DND-41 (cell line): ENCODE data around the gene RGS19.

Experiments
- ATAC-seq: fragments of 200-7000 bp; cut with Tn5 transposase; 3 replicates; pipeline ENCODE4 v1.9.1; 2021; ENCODE audit warnings: low read depth; ENCODE audit not compliant: insufficient read depth
- DNase-seq: peaks from one replicate; pipeline ENCODE4 v3.0.0-alpha.2; 2020
- H2AFZ ChIP-seq: 2 replicates; pipeline ENCODE4 v1.6.0; 2012; ENCODE audit warnings: low read depth, low read length
- H3K27ac ChIP-seq: 2 replicates; pipeline ENCODE4 v1.5.1; 2012; ENCODE audit warnings: low read length, inconsistent platforms
- H3K27me3 ChIP-seq: fragments of 200-600 bp; sonication (generic); 2 replicates; pipeline ENCODE4 v1.6.0; 2012; ENCODE audit warnings: low read length, mild to moderate bottlenecking, inconsistent platforms; ENCODE audit not compliant: insufficient read depth, poor library complexity
- H3K36me3 ChIP-seq: 2 replicates; pipeline ENCODE4 v1.5.1; 2012; ENCODE audit warnings: low read length, inconsistent platforms; ENCODE audit not compliant: insufficient read depth
- H3K4me1 ChIP-seq: 2 replicates; pipeline ENCODE4 v1.5.1; 2012; ENCODE audit warnings: mild to moderate bottlenecking, low read length; ENCODE audit not compliant: insufficient read depth
- H3K4me2 ChIP-seq: 2 replicates; pipeline ENCODE4 v1.6.0; 2012; ENCODE audit warnings: mild to moderate bottlenecking, moderate library complexity, low read length, inconsistent platforms; ENCODE audit not compliant: insufficient read depth
- H3K4me3 ChIP-seq, 2 experiments: fragments of 200-600 bp in 1 of 2; shearing (Covaris generic) in 1 of 2; 2 replicates each; pipeline ENCODE4 v1.5.1; 2012 to 2016; ENCODE audit warnings: inconsistent platforms in 2 of 2, low read length in 2 of 2, mild to moderate bottlenecking in 2 of 2, low read depth in 1 of 2, moderate library complexity in 1 of 2
- H3K79me2 ChIP-seq: 2 replicates; pipeline ENCODE4 v1.6.0; 2012; ENCODE audit warnings: low read length, inconsistent platforms; ENCODE audit not compliant: insufficient read depth
- H3K9ac ChIP-seq: 2 replicates; pipeline ENCODE4 v1.6.0; 2012; ENCODE audit warnings: low read depth, mild to moderate bottlenecking, inconsistent platforms, low read length, moderate library complexity
- H3K9me3 ChIP-seq: 2 replicates; pipeline ENCODE4 v1.5.1; 2012; ENCODE audit warnings: low read length, moderate library complexity, mild to moderate bottlenecking, inconsistent platforms; ENCODE audit not compliant: insufficient read depth, severe bottlenecking
- H4K20me1 ChIP-seq: 2 replicates; pipeline ENCODE4 v1.6.0; 2012; ENCODE audit warnings: low read length; ENCODE audit not compliant: insufficient read depth
- CTCF ChIP-seq: IDR thresholded peaks from 2 replicates; pipeline ENCODE4 v1.5.1; 2012; ENCODE audit warnings: borderline replicate concordance, low read length, moderate library complexity, mild to moderate bottlenecking; ENCODE audit not compliant: poor library complexity, severe bottlenecking; ENCODE audit errors: extremely low read depth
- EZH2 ChIP-seq: IDR thresholded peaks from 3 replicates; pipeline ENCODE4 v1.6.1; 2012; ENCODE audit warnings: borderline replicate concordance, low read depth, mild to moderate bottlenecking, moderate library complexity, low read length, inconsistent platforms; ENCODE audit not compliant: severe bottlenecking

The RGS19 gene

DNA sequence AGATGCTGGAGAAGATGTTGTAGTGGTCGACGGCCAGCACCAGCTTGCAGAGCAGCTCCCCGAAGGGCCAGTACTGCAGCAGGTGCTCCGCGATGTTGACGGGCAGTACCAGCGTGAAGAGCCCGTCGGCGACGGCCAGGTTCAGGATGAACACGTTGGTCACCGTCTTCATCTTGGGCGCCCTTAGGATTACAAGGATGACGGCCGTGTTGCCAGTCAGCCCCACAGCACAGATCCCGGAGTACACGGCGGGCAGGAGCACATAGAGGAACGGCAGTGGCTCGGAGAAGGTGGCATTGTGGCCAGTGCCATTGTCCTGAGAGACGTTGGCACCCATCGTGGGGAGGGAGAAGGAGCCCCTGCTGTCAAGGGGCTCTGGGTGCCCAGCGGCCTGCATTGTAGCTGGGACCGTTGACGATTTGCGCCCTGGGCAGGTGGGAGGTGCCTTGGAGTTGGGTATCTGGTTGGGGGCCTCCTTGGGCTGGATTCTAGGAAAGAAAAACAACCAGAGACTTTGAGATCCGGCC, 27.2 kb upstream of the RGS19 start:
- ATAC-seq (no peak), DNase-seq (no peak)
- no peak overlapping the region for H2AFZ ChIP-seq
- H4K20me1 ChIP-seq, result peaks cover 10% of the 10 kb centered on the region; the same call in 1 of the 2 replicates
- no peak for TF ChIP-seq EZH2
- no peak for TF ChIP-seq CTCF
- no peak overlapping the region for H3K4me2 ChIP-seq
- no peaks in the 10 kb centered on the region for H3K9me3 ChIP-seq
- no peaks in the 10 kb centered on the region for H3K79me2 ChIP-seq
- no peak overlapping the region for H3K9ac ChIP-seq
- H3K4me1 ChIP-seq, result peaks cover 9% of the 10 kb centered on the region
- H3K4me3 ChIP-seq, result no peak overlapping the region
- no peaks in the 10 kb centered on the region for H3K36me3 ChIP-seq
- peaks cover 17% of the 10 kb centered on the region for H3K27me3 ChIP-seq
- H3K27ac ChIP-seq, result no peak overlapping the region

- Histone ChIP-seq H3K4me2 (no peak overlapping the region), H3K27me3 (peaks cover 22% of the 10 kb centered on the region), H3K36me3 (no peaks in the 10 kb centered on the region), H3K4me3 (no peak overlapping the region), H3K27ac (no peak overlapping the region), H3K9me3 (no peaks in the 10 kb centered on the region), H2AFZ (no peak overlapping the region), H4K20me1 (peaks cover 15% of the 10 kb centered on the region; the same call in 1 of the 2 replicates), H3K79me2 (no peaks in the 10 kb centered on the region), H3K9ac (no peak overlapping the region), H3K4me1 (peaks cover 9% of the 10 kb centered on the region)
- DNase-seq, result no peak
- ATAC-seq, result no peak
- TF ChIP-seq CTCF (no peak), EZH2 (no peak)
Measured at GRCh38 chr20:64105846-64106434, 26.6 kb upstream of the RGS19 start.

DNA sequence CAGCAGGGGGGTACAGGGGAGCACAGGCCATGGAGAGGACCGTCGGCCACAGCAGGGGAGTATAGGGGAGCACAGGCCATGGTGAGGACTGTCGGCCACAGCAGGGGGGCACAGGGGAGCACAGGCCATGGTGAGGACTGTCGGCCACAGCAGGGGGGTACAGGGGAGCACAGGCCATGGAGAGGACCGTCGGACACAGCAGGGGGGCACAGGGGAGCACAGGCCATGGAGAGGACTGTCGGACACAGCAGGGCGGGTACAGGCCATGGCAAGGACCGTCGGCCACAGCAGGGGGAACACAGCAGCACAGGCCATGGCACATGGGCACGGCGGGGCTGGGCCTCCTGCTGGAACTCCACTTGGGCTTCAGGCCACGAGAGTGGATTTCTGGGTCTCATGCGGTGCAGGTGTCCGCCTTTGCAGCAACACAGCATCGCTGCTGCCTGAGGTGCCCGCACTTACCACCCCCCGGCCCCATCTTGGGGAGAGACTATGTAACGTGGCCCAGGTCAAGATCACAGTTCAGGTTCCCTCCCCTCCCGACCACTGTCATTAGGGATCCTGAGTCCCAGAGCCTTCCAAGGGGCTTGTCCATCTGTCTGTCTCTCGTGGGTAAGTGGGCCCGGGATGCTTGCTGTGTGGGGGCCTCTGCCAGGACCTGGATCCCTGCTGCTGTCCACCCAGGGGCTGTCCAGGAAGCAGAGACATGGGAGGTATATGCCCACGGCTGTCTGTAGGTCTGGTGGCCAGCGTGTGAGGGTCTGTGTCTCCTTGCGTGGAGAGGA, 25.5 kb upstream of the RGS19 start:
- no peaks in the 10 kb centered on the region for H3K36me3 ChIP-seq
- DNase-seq, result no peak
- no peak overlapping the region for H3K4me2 ChIP-seq
- no peaks in the 10 kb centered on the region for H3K79me2 ChIP-seq
- peaks cover 25% of the 10 kb centered on the region for H3K27me3 ChIP-seq
- H3K4me1 ChIP-seq, result peaks cover 9% of the 10 kb centered on the region
- no peak overlapping the region for H3K4me3 ChIP-seq
- ATAC-seq, result no peak
- no peak overlapping the region for H3K27ac ChIP-seq
- H4K20me1 ChIP-seq, result peaks cover 16% of the 10 kb centered on the region; the same call in 1 of the 2 replicates
- H2AFZ ChIP-seq, result no peak overlapping the region
- no peak for TF ChIP-seq EZH2
- TF ChIP-seq CTCF, result no peak
- no peaks in the 10 kb centered on the region for H3K9me3 ChIP-seq
- no peak overlapping the region for H3K9ac ChIP-seq
